GM13977 (cell line): Measurements from ENCODE around the gene COQ8B.

Experiments
- DNase-seq: peaks from one replicate; pipeline ENCODE4 v3.0.0; 2012; ENCODE audit warnings: low spot score
- CTCF ChIP-seq: IDR thresholded peaks from 2 replicates; pipeline ENCODE4 v1.5.1; 2012; ENCODE audit warnings: mild to moderate bottlenecking, control low read depth; ENCODE audit not compliant: insufficient read depth; ENCODE audit errors: extremely low read depth, missing control alignments
- in situ Hi-C: fragments of 300-500 bp; cut with MboI; formaldehyde crosslinking; loops from one replicate; pipeline ENCODE4 v1.12.0; 2022; ENCODE audit warnings: low sequenced_read_pairs, low pct_unique_long_range_greater_than_20kb, mixed read lengths, inconsistent platforms; ENCODE audit not compliant: unreplicated experiment

Gene COQ8B

GRCh38 chr19:40717325-40717879 lies 716 bp upstream of the COQ8B start:
- no peak for TF ChIP-seq CTCF
- no peak for DNase-seq

GRCh38 chr19:40716031-40716481 lies 630 bp downstream of the COQ8B start:
- in situ Hi-C loops, result no loop called here
- TF ChIP-seq CTCF, result no peak
- peak; percentile 62 for DNase-seq

More at GRCh38 chr19:40717325-40717879, 716 bp upstream of the COQ8B start:
- in situ Hi-C loops, result no loop called here

GRCh38 chr19:40714441-40715299 lies 2.0 kb downstream of the COQ8B start:
- in situ Hi-C loops, result no loop called here
- no peak for TF ChIP-seq CTCF
- DNase-seq, result peak; percentile 95

GRCh38 chr19:40713939-40714338 lies 2.7 kb downstream of the COQ8B start:
- in situ Hi-C loops, result no loop called here
- no peak for DNase-seq
- no peak for TF ChIP-seq CTCF

GRCh38 chr19:40709817-40710216 lies 6.9 kb downstream of the COQ8B start:
- no peak for TF ChIP-seq CTCF
- DNase-seq, result no peak
- in situ Hi-C loops, result no loop called here

- in situ Hi-C loops, result no loop called here
- TF ChIP-seq CTCF, result no peak
- DNase-seq, result no peak
These were observed 9.1 kb downstream of the COQ8B start for GRCh38 chr19:40707615-40708014.
